ENCODE measurements around the gene RASSF5.

RASSF5 gene

DNA sequence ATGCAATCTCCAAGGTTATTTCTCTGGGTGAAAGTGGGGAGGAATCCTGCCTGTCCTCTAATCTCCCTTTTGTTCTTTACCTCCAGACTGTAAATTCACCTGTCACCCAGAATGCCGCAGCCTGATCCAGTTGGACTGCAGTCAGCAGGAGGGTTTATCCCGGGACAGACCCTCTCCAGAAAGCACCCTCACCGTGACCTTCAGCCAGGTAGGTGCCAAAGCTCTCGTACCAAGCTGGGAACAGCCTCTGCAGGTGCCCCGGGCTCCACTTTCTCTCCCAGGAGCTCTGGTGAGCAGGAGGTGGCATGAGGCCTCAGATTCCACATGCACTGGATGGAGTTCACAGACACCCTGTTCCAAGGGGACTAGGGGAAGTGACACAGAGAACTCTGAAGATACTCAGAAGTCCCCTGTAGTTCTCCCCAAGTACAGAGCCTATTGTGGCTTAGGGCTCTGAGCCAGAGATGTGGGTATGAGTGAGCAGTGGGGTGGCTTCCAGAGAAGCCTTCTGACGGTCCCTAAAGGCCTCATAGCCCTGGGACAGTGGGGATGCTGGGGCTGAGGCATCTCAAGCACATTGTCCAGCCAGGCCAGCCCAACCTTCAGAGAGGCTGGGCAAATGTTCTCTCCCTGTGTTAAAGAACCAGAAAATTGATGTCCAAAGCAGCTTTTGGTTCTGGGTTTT is 30.9 kb downstream of the RASSF5 start:
- no peak overlapping the region for H3K27ac ChIP-seq (ENCODE audit: low read length)
- H4K20me1 ChIP-seq (ENCODE audit: insufficient read depth, low read length), result no peaks in the 10 kb centered on the region
- H3K9ac ChIP-seq (ENCODE audit: low read depth, low read length), result no peak overlapping the region
- H3K36me3 ChIP-seq (ENCODE audit: insufficient read depth, low read length), result no peaks in the 10 kb centered on the region
- no peaks in the 10 kb centered on the region for H3K9me3 ChIP-seq (ENCODE audit: insufficient read depth, low read length, severe bottlenecking)
- H3K27me3 ChIP-seq (ENCODE audit: insufficient read depth, low read length, poor library complexity), result peaks cover 3% of the 10 kb centered on the region
- H3K4me1 ChIP-seq (ENCODE audit: insufficient read depth, low read length), result no peaks in the 10 kb centered on the region
- no peak for TF ChIP-seq EZH2 (IDR thresholded peaks at IDR 0.05; ENCODE audit: borderline replicate concordance, low read depth, low read length, severe bottlenecking)
- TF ChIP-seq, protein P1, sequence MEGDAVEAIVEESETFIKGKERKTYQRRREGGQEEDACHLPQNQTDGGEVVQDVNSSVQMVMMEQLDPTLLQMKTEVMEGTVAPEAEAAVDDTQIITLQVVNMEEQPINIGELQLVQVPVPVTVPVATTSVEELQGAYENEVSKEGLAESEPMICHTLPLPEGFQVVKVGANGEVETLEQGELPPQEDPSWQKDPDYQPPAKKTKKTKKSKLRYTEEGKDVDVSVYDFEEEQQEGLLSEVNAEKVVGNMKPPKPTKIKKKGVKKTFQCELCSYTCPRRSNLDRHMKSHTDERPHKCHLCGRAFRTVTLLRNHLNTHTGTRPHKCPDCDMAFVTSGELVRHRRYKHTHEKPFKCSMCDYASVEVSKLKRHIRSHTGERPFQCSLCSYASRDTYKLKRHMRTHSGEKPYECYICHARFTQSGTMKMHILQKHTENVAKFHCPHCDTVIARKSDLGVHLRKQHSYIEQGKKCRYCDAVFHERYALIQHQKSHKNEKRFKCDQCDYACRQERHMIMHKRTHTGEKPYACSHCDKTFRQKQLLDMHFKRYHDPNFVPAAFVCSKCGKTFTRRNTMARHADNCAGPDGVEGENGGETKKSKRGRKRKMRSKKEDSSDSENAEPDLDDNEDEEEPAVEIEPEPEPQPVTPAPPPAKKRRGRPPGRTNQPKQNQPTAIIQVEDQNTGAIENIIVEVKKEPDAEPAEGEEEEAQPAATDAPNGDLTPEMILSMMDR (IDR thresholded peaks at IDR 0.05; ENCODE audit: borderline replicate concordance, extremely low read depth, low read length, poor library complexity, severe bottlenecking), result no peak
- no peak overlapping the region for H2AFZ ChIP-seq (ENCODE audit: low read depth, low read length)
- H3K4me2 ChIP-seq (ENCODE audit: insufficient read depth, low read length), result no peak overlapping the region
- H3K4me3 ChIP-seq (ENCODE audit: low read depth in 1 of 2, low read length in 2 of 2), result no peak overlapping the region
- no peaks in the 10 kb centered on the region for H3K79me2 ChIP-seq (ENCODE audit: insufficient read depth, low read length)
- no peak for ATAC-seq (ENCODE audit: insufficient read depth, low read depth)
- DNase-seq, result no peak

DNA sequence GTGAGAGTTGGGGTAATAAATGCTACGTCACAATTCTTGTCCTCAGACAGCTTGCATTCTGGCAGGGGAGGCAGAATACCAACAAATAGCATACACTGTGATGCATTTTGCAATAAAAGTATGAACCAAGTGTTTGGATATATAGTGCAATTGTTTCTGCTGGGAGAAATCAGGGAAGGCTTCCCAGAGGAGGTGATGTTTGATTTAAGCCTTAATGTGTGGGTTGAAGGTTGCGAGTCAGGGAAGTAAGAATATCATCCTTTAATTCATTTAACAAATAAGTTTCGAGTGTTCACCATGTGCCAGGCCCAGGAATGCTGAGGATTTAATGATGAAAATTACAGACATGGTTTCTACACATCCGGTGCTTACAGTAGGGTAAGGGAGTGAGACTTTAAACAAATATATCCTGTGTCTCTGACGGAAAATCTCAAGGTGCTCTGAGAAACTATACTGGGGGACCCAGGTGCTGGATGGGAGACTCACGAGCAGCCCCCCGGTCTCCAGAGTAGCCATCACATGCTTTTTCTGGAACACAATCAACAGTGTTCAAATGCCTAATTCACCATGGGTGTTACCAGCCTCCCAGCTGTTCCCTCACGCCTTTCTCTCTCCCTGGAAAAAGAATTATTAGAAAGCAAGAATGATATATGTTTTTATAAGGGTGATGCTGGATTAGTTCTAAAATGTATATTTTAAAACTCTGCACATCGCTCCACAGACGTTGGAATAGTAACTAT is 31.7 kb downstream of the RASSF5 start:
- TF ChIP-seq, protein P1 (IDR thresholded peaks at IDR 0.05; ENCODE audit: borderline replicate concordance, extremely low read depth, low read length, poor library complexity, severe bottlenecking), result no peak
- no peak for TF ChIP-seq EZH2 (IDR thresholded peaks at IDR 0.05; ENCODE audit: borderline replicate concordance, low read depth, low read length, severe bottlenecking)
- H3K4me2 ChIP-seq (ENCODE audit: insufficient read depth, low read length), result no peak overlapping the region
- H4K20me1 ChIP-seq (ENCODE audit: insufficient read depth, low read length), result no peaks in the 10 kb centered on the region
- H3K4me3 ChIP-seq (ENCODE audit: low read depth in 1 of 2, low read length in 2 of 2), result no peak overlapping the region
- ATAC-seq (ENCODE audit: insufficient read depth, low read depth), result no peak
- no peak overlapping the region for H3K9ac ChIP-seq (ENCODE audit: low read depth, low read length)
- H3K27ac ChIP-seq (ENCODE audit: low read length), result no peak overlapping the region
- no peak overlapping the region for H2AFZ ChIP-seq (ENCODE audit: low read depth, low read length)
- H3K36me3 ChIP-seq (ENCODE audit: insufficient read depth, low read length), result no peaks in the 10 kb centered on the region
- no peaks in the 10 kb centered on the region for H3K9me3 ChIP-seq (ENCODE audit: insufficient read depth, low read length, severe bottlenecking)
- H3K27me3 ChIP-seq (ENCODE audit: insufficient read depth, low read length, poor library complexity), result peaks cover 3% of the 10 kb centered on the region
- no peak for DNase-seq
- no peaks in the 10 kb centered on the region for H3K4me1 ChIP-seq (ENCODE audit: insufficient read depth, low read length)
- no peaks in the 10 kb centered on the region for H3K79me2 ChIP-seq (ENCODE audit: insufficient read depth, low read length)

DNA sequence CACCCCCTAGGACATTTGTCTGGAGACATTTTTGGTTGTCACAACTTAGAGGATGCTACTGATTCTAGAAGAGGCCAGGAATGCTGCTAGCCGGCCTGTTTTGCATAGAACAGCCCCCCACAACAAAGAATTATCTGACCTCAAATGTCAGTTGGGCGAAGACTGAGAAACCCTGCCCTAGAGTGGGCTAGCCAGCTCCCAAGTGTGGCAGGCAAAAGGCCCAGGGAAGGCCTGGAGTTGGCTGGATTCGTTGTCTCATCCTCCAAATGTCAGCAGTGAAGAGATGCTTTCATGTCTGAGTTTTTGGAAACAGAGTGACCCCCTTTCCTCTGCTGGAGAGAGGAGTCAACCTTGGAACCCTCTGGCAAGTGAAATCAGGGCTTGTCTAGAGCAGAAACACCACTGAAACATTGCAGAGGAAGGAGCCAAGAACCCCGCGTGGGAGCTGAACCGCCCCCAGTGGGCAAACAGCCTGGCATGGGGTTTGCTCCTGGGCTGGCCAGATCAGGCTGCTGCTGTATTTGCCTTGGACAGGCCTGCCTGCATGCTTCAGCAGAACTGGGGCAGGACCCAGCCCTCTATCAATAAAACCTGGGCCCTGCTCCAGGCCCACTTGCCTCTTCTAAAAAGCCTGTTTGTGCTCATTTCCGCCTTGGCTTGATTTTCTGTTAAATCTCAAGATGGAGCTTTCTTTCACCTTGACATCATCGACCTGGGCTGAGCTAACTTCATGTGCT is 32.9 kb downstream of the RASSF5 start:
- no peaks in the 10 kb centered on the region for H3K36me3 ChIP-seq (ENCODE audit: insufficient read depth, low read length)
- H3K9me3 ChIP-seq (ENCODE audit: insufficient read depth, low read length, severe bottlenecking), result no peaks in the 10 kb centered on the region
- H3K27me3 ChIP-seq (ENCODE audit: insufficient read depth, low read length, poor library complexity), result peaks cover 3% of the 10 kb centered on the region
- no peak overlapping the region for H3K4me3 ChIP-seq (ENCODE audit: low read depth in 1 of 2, low read length in 2 of 2)
- no peak for TF ChIP-seq EZH2 (IDR thresholded peaks at IDR 0.05; ENCODE audit: borderline replicate concordance, low read depth, low read length, severe bottlenecking)
- TF ChIP-seq, protein P1 (IDR thresholded peaks at IDR 0.05; ENCODE audit: borderline replicate concordance, extremely low read depth, low read length, poor library complexity, severe bottlenecking), result no peak
- peaks cover 6% of the 10 kb centered on the region for H3K4me1 ChIP-seq (ENCODE audit: insufficient read depth, low read length)
- no peaks in the 10 kb centered on the region for H4K20me1 ChIP-seq (ENCODE audit: insufficient read depth, low read length)
- DNase-seq, result no peak
- no peaks in the 10 kb centered on the region for H3K79me2 ChIP-seq (ENCODE audit: insufficient read depth, low read length)
- no peak for ATAC-seq (ENCODE audit: insufficient read depth, low read depth)
- H3K9ac ChIP-seq (ENCODE audit: low read depth, low read length), result no peak overlapping the region
- H3K27ac ChIP-seq (ENCODE audit: low read length), result no peak overlapping the region
- H3K4me2 ChIP-seq (ENCODE audit: insufficient read depth, low read length), result no peak overlapping the region
- no peak overlapping the region for H2AFZ ChIP-seq (ENCODE audit: low read depth, low read length)

Measured in DND-41 (cell line).